ENCODE data around the gene SMOC2.

Gene SMOC2

DNA sequence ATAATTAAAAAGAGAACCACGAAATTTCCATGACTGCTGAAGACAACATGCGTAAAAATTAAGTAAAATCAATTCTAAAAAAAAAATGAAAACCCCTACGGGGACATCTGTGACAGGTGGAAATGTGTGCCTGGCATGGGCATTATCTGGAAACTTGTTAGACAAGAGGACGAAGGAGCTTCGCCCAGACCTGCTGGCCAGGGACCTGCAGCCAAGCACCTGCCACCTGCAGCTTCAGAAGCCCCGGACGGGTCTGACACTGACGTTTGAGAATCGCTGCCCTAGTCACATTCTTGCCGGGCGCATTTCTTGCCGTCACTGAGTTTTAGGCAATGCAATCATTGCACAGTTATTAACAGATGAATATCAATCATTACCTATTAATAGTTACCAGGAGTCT lies 140.3 kb downstream of the SMOC2 start:
- no peak for DNase-seq

DNA sequence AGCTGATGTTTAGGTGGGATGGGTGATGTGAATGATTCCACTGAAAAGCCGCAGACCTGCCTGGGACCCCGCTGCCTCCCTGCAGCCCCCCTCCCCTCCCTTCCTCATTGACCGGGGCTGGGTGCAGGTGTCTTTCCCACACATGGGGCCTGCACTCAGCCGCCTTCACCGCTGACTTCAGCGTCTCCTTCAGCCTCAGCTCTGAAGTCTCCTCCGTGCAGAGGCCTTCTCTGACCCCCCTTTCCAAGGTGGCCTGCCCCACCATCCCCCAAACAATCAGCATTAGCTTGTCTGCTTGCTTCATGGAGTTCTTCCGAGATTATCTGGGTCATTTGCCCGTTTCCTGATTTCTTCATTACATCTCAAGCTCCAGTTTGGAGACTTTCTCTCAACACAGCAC lies 140.7 kb downstream of the SMOC2 start:
- DNase-seq: no peak

GRCh38 chr6:168582571-168582981 lies 141.6 kb downstream of the SMOC2 start:
- no peak for DNase-seq

GRCh38 chr6:168583126-168583525 lies 142.1 kb downstream of the SMOC2 start:
- no peak for DNase-seq

GRCh38 chr6:168583821-168584220 lies 142.8 kb downstream of the SMOC2 start:
- no peak for DNase-seq

- no peak for DNase-seq
Observed at GRCh38 chr6:168584249-168584648, 143.3 kb downstream of the SMOC2 start.

GRCh38 chr6:168584671-168585070 lies 143.7 kb downstream of the SMOC2 start:
- DNase-seq: no peak

DNA sequence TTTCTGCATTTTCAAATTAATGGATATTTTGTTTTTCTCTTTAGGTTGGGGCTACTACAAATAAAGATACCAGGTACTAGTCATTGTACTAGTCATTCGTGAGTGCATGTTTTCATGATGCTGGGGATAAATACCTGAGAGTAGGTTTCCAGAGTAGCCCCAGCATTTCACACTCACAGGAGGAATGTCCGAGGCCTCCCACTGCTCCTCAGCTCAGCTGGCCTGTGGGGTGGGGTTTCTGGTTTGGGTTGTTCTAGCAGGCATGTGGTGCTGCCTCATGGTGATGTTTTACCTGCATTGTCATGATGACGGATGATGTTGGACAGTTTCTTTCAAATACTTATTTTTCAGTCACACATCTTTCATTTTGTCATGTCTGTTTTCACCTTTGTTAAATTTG lies 144.5 kb downstream of the SMOC2 start:
- no peak for DNase-seq

- no peak for DNase-seq
Observed at GRCh38 chr6:168589275-168589674, 148.3 kb downstream of the SMOC2 start.

- no peak for DNase-seq
Observed at GRCh38 chr6:168590406-168590805, 149.4 kb downstream of the SMOC2 start.

GRCh38 chr6:168596344-168596743 lies 155.4 kb downstream of the SMOC2 start:
- no peak for DNase-seq

- no peak for DNase-seq
Observed at GRCh38 chr6:168597471-168597875, 156.5 kb downstream of the SMOC2 start.

- DNase-seq: no peak
Observed at GRCh38 chr6:168598251-168599117, 157.5 kb downstream of the SMOC2 start.

- DNase-seq: no peak
Observed at GRCh38 chr6:168599118-168599494, 158.1 kb downstream of the SMOC2 start.

DNA sequence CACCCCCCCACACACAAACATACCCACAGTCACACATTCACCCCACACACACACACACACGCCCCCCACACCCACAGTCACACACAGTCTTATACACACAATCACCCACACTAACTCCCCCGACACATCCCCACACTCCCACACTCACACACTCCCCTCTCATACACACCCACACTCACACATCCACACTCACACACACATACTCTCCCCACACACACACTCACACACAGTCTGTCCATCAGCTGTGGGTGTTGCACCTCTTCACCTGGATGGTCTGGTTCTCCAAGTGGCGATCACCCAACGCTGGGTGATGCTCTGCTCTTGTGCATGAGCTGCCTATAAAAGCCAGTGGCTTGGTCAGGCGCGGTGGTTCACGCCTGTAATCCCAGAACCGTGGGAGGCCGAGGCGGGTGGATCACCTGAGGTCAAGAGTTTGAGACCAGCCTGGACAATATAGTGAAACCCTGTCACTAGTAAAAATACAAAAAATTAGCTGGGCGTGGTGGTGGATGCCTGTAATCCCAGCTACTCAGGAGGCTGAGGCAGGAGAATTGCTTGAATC lies 158.9 kb downstream of the SMOC2 start:
- no peak for DNase-seq

- no peak for DNase-seq
Observed at GRCh38 chr6:168600381-168600780, 159.4 kb downstream of the SMOC2 start.

GRCh38 chr6:168601111-168601510 lies 160.1 kb downstream of the SMOC2 start:
- DNase-seq: no peak

DNA sequence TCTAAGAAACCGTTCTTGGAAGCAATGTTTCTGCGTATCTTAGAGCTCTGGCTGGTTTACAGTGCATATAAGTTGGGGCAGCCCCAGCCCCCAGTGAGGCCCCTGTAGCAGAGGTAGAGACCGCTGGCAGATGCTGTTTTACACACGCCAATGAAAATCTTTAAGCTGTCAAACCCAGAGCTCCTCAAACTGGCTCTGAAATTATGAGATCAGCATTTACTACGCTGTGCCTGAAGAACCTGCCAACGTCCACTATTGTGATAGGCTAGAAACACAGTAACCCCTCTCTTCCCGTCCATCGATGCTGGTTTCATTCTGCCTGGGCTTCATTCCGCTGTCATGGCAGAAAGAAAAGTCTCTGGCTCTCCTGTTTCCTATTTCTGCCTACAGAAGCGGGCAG lies 160.6 kb downstream of the SMOC2 start:
- DNase-seq: no peak

GRCh38 chr6:168602576-168602975 lies 161.6 kb downstream of the SMOC2 start:
- no peak for DNase-seq

GRCh38 chr6:168603234-168603633 lies 162.2 kb downstream of the SMOC2 start:
- no peak for DNase-seq

GRCh38 chr6:168605964-168606363 lies 165.0 kb downstream of the SMOC2 start:
- no peak for DNase-seq

DNA sequence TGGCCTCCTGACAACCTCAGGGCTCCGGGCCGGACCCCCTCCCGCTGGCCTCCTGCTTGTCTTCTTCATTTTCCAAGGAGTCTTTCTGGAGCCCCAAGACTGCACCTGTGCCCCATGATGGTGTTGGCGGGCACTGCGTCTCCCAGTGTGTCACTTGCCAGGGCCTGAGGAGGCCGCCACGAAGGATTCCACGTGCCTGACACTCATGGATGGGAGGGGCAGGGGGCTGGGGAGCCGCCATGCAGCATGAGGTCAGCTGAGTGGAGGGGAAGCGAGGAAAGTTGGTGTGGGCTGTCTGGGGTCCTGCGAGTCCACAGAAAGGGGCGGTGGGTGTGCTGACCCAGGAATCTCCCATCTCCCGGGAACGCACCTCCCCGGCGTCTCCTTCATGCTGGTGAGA lies 165.7 kb downstream of the SMOC2 start:
- no peak for DNase-seq

GRCh38 chr6:168607272-168608112 lies 166.5 kb downstream of the SMOC2 start:
- no peak for DNase-seq

- DNase-seq: no peak
Observed at GRCh38 chr6:168608113-168608400, 167.1 kb downstream of the SMOC2 start.
